Measurements from ENCODE around the gene ATG9A. TPM values are rescaled to one million over a fixed set of nuclear protein-coding genes. Genes with fewer than 3 reads are reported as not detected.

ATG9A gene
- total and polyA plus RNA-seq, 4 donors, result 26.2 to 59.8 (median 50.9) TPM

DNA sequence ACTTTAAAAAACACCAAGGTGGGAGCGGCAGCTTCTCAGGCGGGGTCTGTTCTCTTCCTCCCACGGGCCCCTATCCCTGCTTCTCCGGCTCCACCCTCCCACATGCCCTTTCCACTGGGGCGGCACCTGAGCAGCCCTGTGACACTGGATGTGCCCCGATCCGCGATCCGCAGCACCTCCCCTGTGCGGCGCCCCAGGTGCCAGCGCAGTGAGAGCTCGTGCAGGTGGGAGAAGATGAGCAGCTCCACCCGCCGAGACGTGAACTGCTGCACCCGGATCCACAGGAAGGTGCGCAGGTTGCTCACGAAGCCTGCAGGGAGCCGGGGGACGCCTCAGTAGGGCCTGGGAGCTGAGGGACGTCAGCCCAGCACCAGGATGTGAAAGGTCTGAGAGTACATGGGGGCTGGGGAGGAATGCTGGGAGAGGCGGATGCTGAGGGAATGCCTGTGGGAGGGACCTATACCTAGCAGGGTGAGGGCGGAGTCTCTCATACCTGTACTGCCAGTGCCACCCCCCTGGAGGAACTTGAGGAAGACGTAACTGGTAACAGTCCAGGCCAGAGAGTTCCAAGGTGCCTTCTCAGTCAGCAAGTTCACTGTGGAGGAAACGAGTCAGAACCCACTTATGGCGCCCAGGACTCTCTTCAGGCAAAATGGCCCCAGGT, 13.4 kb downstream of the ATG9A start:
- WGBS (ENCODE audit: insufficient coverage), result 94% methylated on average over 27 of the region's 27 CpGs
- Histone ChIP-seq H3K4me1 (ENCODE audit: control insufficient read depth, insufficient read depth, low read length) (peaks cover 50% of the 10 kb centered on the region), H3K27ac (ENCODE audit: low read depth, low read length) (no peak overlapping the region)

DNA sequence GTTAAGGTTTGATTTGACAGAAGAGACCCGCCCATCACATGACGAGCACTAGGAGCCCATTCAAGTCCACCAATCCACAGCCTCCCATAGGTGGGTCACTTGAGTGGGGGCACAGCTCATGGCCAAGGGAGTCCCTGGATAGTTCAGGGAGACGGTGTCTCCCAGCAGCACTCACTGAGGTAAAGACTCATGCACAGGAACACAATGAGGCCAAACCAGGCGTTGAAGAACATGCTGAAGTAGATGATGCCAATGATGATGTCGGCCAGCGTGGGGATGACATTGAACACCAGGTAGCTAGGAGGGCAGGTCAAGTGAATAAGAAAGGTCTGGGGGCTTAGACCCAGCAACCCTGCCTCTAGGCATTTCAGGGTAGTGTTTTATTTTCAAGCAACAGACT, 14.7 kb downstream of the ATG9A start:
- Histone ChIP-seq H3K27me3 (ENCODE audit: control insufficient read depth, insufficient read depth, low read length) (no peaks in the 10 kb centered on the region), H3K4me3 (ENCODE audit: low read depth, low read length) (no peak overlapping the region), H3K36me3 (ENCODE audit: control insufficient read depth, insufficient read depth, low read length) (peaks cover 69% of the 10 kb centered on the region), H3K4me1 (ENCODE audit: control insufficient read depth, insufficient read depth, low read length) (peaks cover 40% of the 10 kb centered on the region), H3K27ac (ENCODE audit: low read depth, low read length) (no peak overlapping the region), H3K9me3 (ENCODE audit: control insufficient read depth, insufficient read depth, low read length) (no peaks in the 10 kb centered on the region)
- DNase-seq (ENCODE audit: low read depth in 4 of 6, low spot score in 6 of 6), result no peak
- 99% methylated on average over 5 of the region's 6 CpGs for WGBS (ENCODE audit: insufficient coverage)

More for the DNA sequence above, 13.4 kb downstream of the ATG9A start:
- Histone ChIP-seq H3K36me3 (ENCODE audit: control insufficient read depth, insufficient read depth, low read length) (peaks cover 69% of the 10 kb centered on the region), H3K27me3 (ENCODE audit: control insufficient read depth, insufficient read depth, low read length) (no peaks in the 10 kb centered on the region), H3K4me3 (ENCODE audit: low read depth, low read length) (no peak overlapping the region), H3K9me3 (ENCODE audit: control insufficient read depth, insufficient read depth, low read length) (no peaks in the 10 kb centered on the region)
- DNase-seq (ENCODE audit: low read depth in 4 of 6, low spot score in 6 of 6), result no peak

DNA sequence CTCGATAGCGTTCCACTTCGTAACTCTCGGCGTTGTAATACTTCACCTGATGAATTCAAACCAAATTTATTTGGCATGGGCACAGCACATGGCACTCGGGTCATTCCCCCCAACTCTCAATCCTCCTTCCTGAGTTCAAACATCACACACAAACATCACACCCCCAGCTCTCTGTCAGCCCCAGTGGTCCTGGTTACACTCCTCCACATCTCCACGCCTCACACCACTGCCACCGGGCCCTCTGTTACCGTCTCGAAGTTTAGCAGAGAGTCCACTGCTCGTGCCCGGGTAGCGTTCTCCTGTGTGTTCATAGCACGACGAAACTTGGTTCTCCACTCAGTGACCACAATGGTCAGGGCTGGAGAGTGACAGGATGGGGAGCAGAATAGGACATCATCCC, 15.3 kb downstream of the ATG9A start:
- no peaks in the 10 kb centered on the region for H3K9me3 ChIP-seq (ENCODE audit: control insufficient read depth, insufficient read depth, low read length)
- no peak overlapping the region for H3K27ac ChIP-seq (ENCODE audit: low read depth, low read length)
- no peak overlapping the region for H3K4me3 ChIP-seq (ENCODE audit: low read depth, low read length)
- peaks cover 33% of the 10 kb centered on the region for H3K4me1 ChIP-seq (ENCODE audit: control insufficient read depth, insufficient read depth, low read length)
- no peak for DNase-seq (ENCODE audit: low read depth in 4 of 6, low spot score in 6 of 6)
- peaks cover 67% of the 10 kb centered on the region for H3K36me3 ChIP-seq (ENCODE audit: control insufficient read depth, insufficient read depth, low read length)
- 98% methylated on average over 10 of the region's 15 CpGs for WGBS (ENCODE audit: insufficient coverage)
- H3K27me3 ChIP-seq (ENCODE audit: control insufficient read depth, insufficient read depth, low read length), result no peaks in the 10 kb centered on the region

DNA sequence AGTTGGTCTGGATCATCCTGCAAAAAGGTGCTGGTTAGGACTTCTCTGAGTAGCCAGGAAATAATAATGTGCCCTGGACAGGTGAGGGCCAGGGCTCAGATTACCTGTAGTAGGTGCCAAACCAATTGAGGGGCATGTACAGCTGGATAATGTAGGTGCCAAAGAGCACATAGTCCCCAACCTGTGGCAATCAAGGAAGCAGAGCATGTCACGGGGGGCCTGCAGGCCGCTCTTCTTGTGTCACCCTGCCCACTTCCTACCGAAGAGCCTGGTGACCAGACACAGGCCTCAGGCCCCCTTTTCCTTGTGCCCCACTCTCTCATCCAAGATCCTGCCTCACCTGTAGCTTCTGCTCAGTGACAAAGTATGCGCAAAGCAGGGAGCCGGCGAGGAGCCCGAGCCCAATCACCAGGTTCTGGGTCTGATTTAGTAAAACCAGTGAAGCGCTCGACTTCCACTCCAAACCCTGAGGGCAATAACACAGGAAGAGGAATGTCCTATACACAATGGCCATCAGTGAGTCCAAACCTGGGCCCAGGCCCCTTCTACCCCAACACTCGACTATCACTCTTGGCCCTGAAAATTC, 15.9 kb downstream of the ATG9A start:
- 93% methylated on average over 10 of the region's 10 CpGs for whole genome bisulfite sequencing (ENCODE audit: insufficient coverage)
- Histone ChIP-seq H3K27ac (ENCODE audit: low read depth, low read length) (no peak overlapping the region), H3K27me3 (ENCODE audit: control insufficient read depth, insufficient read depth, low read length) (no peaks in the 10 kb centered on the region), H3K4me1 (ENCODE audit: control insufficient read depth, insufficient read depth, low read length) (peaks cover 28% of the 10 kb centered on the region), H3K4me3 (ENCODE audit: low read depth, low read length) (no peak overlapping the region), H3K9me3 (ENCODE audit: control insufficient read depth, insufficient read depth, low read length) (no peaks in the 10 kb centered on the region), H3K36me3 (ENCODE audit: control insufficient read depth, insufficient read depth, low read length) (peaks cover 72% of the 10 kb centered on the region)
- no peak for DNase-seq (ENCODE audit: low read depth in 4 of 6, low spot score in 6 of 6)

DNA sequence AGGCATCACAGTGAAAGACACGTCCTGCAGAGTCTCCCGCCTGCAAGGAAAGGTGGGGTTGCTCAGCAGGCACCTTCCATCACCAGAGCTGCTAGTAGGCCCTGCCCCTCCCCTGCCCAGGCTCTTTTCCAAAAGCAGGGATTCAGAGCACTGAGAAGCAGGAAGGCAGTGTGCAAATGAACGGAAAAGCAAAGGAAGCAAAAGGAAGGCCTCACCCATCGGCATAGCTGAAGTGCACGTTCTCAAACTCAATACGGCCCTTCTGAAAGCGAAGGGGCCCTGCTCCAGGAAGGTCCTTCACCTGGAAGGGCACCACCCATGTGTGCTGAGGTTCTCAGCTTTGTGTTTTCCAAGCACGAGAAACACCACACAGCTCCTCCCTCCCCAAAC, 16.4 kb downstream of the ATG9A start:
- Histone ChIP-seq H3K4me3 (ENCODE audit: low read depth, low read length) (no peak overlapping the region), H3K4me1 (ENCODE audit: control insufficient read depth, insufficient read depth, low read length) (peaks cover 27% of the 10 kb centered on the region), H3K36me3 (ENCODE audit: control insufficient read depth, insufficient read depth, low read length) (peaks cover 77% of the 10 kb centered on the region), H3K9me3 (ENCODE audit: control insufficient read depth, insufficient read depth, low read length) (no peaks in the 10 kb centered on the region), H3K27me3 (ENCODE audit: control insufficient read depth, insufficient read depth, low read length) (no peaks in the 10 kb centered on the region), H3K27ac (ENCODE audit: low read depth, low read length) (no peak overlapping the region)
- 95% methylated on average over 8 of the region's 8 CpGs for WGBS (ENCODE audit: insufficient coverage)
- no peak for DNase-seq (ENCODE audit: low read depth in 4 of 6, low spot score in 6 of 6)

DNA sequence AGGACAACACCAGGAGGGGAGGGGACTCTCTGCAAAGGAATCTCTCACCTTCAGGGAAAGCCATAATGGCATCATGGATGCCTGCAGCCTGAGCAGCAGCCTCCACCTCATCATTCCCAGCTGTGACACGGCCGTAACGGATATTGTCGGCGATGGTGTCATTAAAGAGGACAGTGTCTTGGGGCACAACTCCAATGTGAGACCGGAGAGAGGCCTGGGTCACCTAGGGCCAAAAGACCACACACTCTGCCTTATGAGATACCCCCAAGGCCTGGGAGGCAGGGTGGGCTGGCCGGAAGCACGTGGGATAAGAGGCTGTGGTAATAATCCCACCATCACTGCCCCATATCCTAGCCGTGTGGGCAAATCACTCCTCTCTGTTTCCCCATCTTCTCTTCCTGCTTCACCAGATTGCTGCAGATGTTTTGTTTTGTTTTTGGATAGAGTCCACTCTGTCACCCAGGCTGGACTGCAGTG, 18.5 kb downstream of the ATG9A start:
- WGBS (ENCODE audit: insufficient coverage), result 100% methylated on average over 1 of the region's 9 CpGs
- no peak for DNase-seq (ENCODE audit: low read depth in 4 of 6, low spot score in 6 of 6)
- H3K4me1 ChIP-seq (ENCODE audit: control insufficient read depth, insufficient read depth, low read length), result peaks cover 22% of the 10 kb centered on the region
- H3K27me3 ChIP-seq (ENCODE audit: control insufficient read depth, insufficient read depth, low read length), result no peaks in the 10 kb centered on the region
- H3K4me3 ChIP-seq (ENCODE audit: low read depth, low read length), result no peak overlapping the region
- H3K27ac ChIP-seq (ENCODE audit: low read depth, low read length), result no peak overlapping the region
- H3K9me3 ChIP-seq (ENCODE audit: control insufficient read depth, insufficient read depth, low read length), result no peaks in the 10 kb centered on the region
- peaks cover 69% of the 10 kb centered on the region for H3K36me3 ChIP-seq (ENCODE audit: control insufficient read depth, insufficient read depth, low read length)

DNA sequence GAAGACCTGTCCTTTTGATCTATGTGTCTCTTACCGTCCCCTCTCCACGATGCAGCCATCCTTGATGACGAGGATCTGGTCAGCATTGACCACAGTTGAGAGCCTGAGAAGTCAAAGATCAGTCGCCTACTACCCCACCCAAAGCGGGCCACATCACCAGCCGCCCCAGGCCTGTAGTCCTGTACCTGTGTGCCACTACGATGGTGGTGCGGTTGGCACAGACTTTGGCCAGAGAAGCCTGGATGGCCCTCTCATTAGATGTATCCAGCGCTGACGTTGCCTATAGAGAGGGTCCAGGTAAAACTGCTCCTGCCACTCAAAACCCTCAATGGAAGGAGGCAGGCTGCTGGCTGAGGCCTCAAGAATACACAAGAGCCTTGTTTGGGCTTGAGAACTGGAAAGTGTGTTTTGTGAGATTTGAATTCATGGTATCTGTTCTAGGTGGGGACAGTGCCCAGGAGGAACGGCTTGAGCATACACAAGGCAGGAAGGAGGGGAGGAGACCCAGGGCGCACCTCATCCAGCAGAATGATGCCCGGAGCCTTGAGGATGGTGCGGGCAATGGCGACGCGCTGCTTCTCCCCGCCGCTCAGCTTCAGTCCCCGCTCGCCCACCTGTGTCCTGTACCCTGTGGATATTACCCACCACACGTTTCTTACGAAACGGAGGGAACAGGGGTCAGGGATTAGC, 19.1 kb downstream of the ATG9A start:
- Histone ChIP-seq H3K27me3 (ENCODE audit: control insufficient read depth, insufficient read depth, low read length) (no peaks in the 10 kb centered on the region), H3K4me1 (ENCODE audit: control insufficient read depth, insufficient read depth, low read length) (peaks cover 20% of the 10 kb centered on the region), H3K4me3 (ENCODE audit: low read depth, low read length) (no peak overlapping the region), H3K27ac (ENCODE audit: low read depth, low read length) (no peak overlapping the region), H3K36me3 (ENCODE audit: control insufficient read depth, insufficient read depth, low read length) (peaks cover 63% of the 10 kb centered on the region), H3K9me3 (ENCODE audit: control insufficient read depth, insufficient read depth, low read length) (no peaks in the 10 kb centered on the region)
- DNase-seq (ENCODE audit: low read depth in 4 of 6, low spot score in 6 of 6), result no peak
- 95% methylated on average over 24 of the region's 24 CpGs for WGBS (ENCODE audit: insufficient coverage)

DNA sequence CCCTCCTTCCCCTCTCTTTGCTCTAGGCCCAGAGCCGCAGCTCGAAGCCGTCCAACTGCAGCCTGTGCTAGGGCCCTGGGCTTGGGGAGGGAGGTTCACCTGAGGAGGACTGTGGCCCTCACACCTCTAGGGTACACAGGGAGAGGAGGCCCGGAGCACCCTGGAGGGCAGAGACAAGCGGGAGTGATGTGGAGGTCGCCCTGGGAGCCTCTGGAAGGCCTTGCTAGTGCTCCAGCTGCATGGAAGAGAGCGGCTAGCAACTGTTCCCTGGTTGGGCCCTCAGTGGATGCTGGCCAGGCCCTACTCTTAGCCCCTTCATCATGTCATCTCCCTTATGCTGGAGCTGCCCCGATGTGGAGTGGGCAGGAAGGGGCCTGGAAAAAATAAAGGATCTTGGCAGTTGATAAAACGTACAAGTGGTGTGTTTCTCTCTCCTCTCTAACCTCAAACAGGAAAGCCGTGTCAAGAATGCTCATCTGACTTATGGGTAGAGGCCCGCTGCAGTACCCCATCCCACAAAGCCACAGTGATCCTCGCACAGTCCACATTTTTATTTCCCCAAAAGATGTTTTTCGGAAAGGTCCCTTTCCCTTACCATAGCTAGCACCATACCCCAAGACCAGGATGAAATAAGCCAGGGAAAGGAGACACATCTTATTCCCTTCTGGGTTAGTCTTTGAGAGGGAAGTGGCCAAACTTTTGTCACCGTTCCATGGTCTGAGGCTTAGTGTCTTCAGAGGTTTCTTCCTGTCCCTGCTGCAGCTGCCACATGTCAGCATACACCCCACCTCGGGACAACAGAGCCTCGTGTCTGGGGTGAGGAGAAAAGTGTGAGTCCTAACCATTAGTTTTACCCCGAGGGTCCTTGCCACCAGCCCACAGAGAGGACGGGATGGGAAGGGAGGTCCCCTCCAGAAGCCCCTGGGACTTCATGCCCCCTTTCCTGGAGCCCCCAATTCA, 19.9 kb downstream of the ATG9A start:
- 86% methylated on average over 10 of the region's 18 CpGs for WGBS (ENCODE audit: insufficient coverage)
- no peak overlapping the region for H3K4me3 ChIP-seq (ENCODE audit: low read depth, low read length)
- H3K27ac ChIP-seq (ENCODE audit: low read depth, low read length), result no peak overlapping the region
- H3K27me3 ChIP-seq (ENCODE audit: control insufficient read depth, insufficient read depth, low read length), result no peaks in the 10 kb centered on the region
- H3K4me1 ChIP-seq (ENCODE audit: control insufficient read depth, insufficient read depth, low read length), result peaks cover 20% of the 10 kb centered on the region
- DNase-seq (ENCODE audit: low read depth in 4 of 6, low spot score in 6 of 6), result no peak
- H3K9me3 ChIP-seq (ENCODE audit: control insufficient read depth, insufficient read depth, low read length), result no peaks in the 10 kb centered on the region
- H3K36me3 ChIP-seq (ENCODE audit: control insufficient read depth, insufficient read depth, low read length), result peaks cover 59% of the 10 kb centered on the region

Measured in spinal cord (tissue), 10 donors.